HG02588 (cell line): Measurements from ENCODE around the gene TCEA3.

ENCODE experiments used
- ATAC-seq: cut with Tn5 transposase; IDR thresholded peaks from one replicate; pipeline ENCODE4 v1.9.1; 2021; ENCODE audit warnings: mild to moderate bottlenecking, moderate library complexity; ENCODE audit not compliant: unreplicated experiment

The TCEA3 gene

GRCh38 chr1:23448846-23449245 lies 24.3 kb upstream of the TCEA3 start:
- ATAC-seq, result no peak

GRCh38 chr1:23446661-23447310 lies 22.2 kb upstream of the TCEA3 start:
- ATAC-seq, result no peak

GRCh38 chr1:23444596-23445390 lies 20.2 kb upstream of the TCEA3 start:
- ATAC-seq, result no peak

GRCh38 chr1:23444104-23444533 lies 19.6 kb upstream of the TCEA3 start:
- no peak for ATAC-seq

GRCh38 chr1:23442751-23443150 lies 18.2 kb upstream of the TCEA3 start:
- no peak for ATAC-seq

GRCh38 chr1:23441446-23442148 lies 17.0 kb upstream of the TCEA3 start:
- ATAC-seq, result no peak

- ATAC-seq, result no peak
Measured at GRCh38 chr1:23438545-23438944, 14.0 kb upstream of the TCEA3 start.

GRCh38 chr1:23437355-23437664 lies 12.8 kb upstream of the TCEA3 start:
- no peak for ATAC-seq

- no peak for ATAC-seq
Measured at GRCh38 chr1:23436520-23437354, 12.2 kb upstream of the TCEA3 start.

GRCh38 chr1:23434260-23434775 lies 9.8 kb upstream of the TCEA3 start:
- ATAC-seq, result no peak

- ATAC-seq, result no peak
Measured at GRCh38 chr1:23433122-23433521, 8.6 kb upstream of the TCEA3 start.

- no peak for ATAC-seq
Measured at GRCh38 chr1:23431431-23431830, 6.9 kb upstream of the TCEA3 start.

- ATAC-seq, result no peak
Measured at GRCh38 chr1:23430803-23431202, 6.3 kb upstream of the TCEA3 start.

- no peak for ATAC-seq
Measured at GRCh38 chr1:23428136-23428905, 3.8 kb upstream of the TCEA3 start.

- ATAC-seq, result no peak
Measured at GRCh38 chr1:23427550-23427949, 3.0 kb upstream of the TCEA3 start.

- ATAC-seq, result no peak
Measured at GRCh38 chr1:23426828-23427227, 2.3 kb upstream of the TCEA3 start.

GRCh38 chr1:23425193-23425494 lies 596 bp upstream of the TCEA3 start:
- ATAC-seq, result no peak

- ATAC-seq, result no peak
Measured at GRCh38 chr1:23423415-23424292, 894 bp downstream of the TCEA3 start.

- ATAC-seq, result no peak
Measured at GRCh38 chr1:23422941-23423340, 1.6 kb downstream of the TCEA3 start.
